Raji (cell line): ENCODE results near the gene PRMT1.

Source experiments
- POLR2A ChIP-seq: IDR thresholded peaks from 2 replicates; pipeline ENCODE4 v1.6.1; 2011; ENCODE audit warnings: low read depth, low read length, control low read depth; ENCODE audit not compliant: insufficient read depth

PRMT1 gene

DNA sequence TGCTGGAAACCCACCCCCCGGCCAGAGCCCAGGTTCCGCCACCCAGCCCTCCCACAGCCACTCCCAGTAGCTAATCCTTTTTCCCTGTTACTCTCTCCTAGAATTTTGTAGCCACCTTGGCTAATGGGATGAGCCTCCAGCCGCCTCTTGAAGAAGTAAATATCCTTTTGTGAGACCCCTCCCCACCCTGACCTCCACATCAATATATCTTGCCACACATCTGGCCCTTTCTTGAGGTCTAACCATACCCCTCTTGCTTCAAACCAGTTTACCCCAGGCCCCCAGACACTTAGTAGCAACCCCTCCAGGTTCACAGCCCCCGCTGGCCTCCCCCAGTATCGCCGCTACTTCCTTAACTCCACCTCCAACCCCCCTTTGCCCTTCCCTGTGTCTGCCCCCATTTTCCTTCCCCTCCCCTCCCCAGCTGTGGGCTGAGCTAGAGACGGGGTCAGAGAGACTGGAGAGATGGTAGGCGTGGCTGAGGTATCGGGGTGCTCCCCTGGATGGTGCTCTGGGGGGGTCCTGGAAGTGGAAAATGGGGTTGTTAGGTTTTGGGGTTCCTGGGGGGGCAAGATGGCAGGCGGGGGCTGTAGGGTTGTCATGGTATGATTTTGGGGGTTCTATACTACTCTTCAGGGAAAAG lies 2.8 kb downstream of the PRMT1 start:
- TF ChIP-seq POLR2A: no peak

DNA sequence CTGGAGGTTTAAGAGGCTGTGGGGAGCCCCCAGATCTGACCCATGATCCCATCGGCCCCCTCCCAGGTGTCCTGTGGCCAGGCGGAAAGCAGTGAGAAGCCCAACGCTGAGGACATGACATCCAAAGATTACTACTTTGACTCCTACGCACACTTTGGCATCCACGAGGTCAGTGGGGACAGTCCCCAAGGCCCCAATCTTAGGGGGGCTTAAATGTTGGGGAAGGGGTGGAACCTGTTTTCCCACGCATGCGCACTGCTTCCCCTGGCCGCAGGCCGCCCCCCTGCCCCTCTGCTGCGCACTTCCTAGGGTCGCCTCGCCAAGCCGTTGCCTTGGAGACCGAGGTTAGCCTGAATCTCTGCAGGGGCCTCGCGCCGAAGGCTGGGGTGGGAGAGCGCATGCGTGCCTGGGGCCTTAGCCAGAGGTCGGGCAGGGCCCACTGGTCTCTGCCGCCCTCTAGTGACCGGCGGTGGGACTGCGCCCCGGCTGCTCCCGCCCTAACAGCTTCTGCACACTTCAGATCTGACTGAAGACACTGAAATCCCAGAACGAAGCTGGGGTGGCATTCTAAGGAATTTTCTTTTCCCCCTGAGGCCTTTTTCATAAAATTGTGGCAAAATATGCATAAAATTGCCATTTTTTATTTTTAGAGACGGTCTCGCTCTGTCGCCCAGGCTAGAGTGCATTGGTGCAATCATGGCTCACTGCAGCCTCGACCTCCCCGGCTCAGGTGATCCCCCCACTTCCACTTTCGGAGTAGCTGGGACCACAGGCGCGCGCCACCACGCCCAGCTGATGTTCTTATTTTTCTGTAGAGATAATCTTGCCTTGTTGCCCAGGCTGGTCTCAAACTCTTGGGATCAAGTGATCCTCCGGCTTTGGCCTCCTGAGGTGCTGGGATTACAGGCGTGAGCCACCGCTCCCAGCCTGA lies 3.6 kb downstream of the PRMT1 start:
- no peak for TF ChIP-seq POLR2A

GRCh38 chr19:49681830-49682229 lies 4.8 kb downstream of the PRMT1 start:
- no peak for TF ChIP-seq POLR2A

GRCh38 chr19:49682274-49682673 lies 5.2 kb downstream of the PRMT1 start:
- no peak for TF ChIP-seq POLR2A

DNA sequence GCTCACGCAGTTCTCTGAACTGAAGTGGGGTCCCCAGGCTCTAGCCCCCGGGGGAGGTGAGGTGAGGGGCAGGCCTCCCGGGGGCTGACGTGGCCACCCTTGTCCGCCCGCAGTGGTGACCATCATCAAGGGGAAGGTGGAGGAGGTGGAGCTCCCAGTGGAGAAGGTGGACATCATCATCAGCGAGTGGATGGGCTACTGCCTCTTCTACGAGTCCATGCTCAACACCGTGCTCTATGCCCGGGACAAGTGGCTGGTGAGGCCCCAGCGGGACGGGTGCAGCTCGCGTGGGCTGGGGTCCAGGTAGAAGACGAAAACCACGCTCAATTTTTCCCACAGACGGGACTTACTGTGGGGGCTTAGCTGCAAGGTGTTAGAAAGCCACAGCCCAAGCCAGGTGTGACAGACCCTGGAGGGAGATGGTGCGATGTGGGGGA lies 6.8 kb downstream of the PRMT1 start:
- no peak for TF ChIP-seq POLR2A

GRCh38 chr19:49684251-49684982 lies 7.3 kb downstream of the PRMT1 start:
- no peak for TF ChIP-seq POLR2A

DNA sequence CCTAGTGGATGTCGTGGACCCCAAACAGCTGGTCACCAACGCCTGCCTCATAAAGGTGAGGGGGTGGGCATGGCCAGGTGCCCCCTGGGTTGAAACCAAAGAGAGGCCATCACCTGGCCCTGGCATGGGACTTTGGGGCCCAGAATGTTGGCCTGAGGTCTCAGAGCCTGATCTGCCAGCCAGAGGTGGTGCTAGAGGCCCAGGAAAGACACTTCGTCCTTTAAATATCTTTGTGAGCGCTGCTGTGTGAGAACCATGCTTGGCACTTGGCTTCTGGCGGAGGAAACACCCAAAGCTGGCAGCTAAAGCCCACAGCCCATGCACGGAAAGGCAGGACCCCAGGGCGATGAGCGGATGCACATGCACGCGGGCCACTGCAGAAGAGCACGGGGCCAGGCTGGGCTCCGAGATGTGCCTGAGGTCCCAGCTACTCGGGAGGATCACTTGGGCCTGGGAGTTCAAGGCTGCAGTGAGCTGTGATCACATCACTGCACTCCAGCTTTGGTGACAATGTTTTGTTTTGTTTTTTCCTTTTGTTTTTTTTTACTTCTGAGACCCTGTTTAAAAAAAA lies 8.0 kb downstream of the PRMT1 start:
- no peak for TF ChIP-seq POLR2A

DNA sequence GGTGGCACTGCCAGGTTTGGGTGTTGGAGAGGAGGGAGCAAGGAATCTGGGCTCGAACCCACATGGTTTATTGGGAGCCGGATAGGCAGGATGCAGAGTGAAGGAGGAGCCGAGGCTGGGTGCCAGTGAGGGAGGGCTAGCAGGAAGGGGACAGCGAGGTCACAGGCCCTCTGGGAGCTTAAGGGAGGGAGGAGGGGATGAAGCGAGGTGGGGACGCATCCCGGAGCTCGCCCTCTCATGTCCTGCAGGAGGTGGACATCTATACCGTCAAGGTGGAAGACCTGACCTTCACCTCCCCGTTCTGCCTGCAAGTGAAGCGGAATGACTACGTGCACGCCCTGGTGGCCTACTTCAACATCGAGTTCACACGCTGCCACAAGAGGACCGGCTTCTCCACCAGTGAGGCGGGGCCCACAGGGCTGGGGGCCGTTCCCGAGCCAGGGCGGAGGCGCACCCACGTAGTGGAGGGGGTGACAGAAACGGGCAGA lies 8.8 kb downstream of the PRMT1 start:
- TF ChIP-seq POLR2A: no peak

DNA sequence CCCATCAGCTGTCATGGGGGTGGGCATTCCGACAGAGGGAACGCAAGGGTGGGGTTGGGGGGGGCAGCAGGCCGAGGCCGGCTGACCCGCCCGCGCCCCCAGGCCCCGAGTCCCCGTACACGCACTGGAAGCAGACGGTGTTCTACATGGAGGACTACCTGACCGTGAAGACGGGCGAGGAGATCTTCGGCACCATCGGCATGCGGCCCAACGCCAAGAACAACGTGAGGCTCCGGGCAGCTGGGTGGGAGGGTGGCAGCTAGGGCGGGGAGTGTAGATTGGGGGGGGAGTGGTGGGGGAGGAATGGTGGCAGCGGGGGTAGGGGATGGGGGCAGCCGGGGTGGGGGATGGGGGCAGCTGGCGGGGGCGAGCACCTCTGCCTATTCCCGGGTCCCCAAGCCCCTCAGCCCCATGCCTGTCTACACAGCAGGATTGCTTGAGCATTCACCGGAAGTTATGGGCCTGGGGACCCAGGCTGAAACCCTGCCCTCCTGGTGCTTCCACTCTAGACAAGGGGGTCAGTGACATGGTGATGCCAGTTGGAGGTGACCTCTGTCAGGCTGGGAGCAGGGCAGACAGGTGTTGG lies 9.5 kb downstream of the PRMT1 start:
- no peak for TF ChIP-seq POLR2A

DNA sequence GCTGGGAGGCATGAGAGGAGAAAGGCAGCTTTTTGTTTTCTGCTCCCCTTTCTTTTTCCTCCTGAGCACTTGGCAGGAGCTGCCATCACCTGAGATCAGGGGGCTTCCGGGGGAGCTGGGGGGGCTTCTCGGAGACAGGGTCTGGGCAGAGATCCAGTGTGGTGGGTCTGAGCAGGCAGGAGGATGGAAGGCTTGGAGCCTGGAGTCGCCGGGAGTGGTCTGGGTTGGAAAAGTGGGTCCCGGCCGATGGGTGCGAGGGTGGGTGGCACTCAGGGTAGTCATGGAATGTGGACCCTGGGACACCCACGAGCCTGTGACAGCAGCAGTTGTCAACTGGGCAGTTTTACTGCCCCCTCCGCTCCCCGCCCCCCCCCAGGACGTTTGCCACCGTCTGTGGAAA lies 10.1 kb downstream of the PRMT1 start:
- no peak for TF ChIP-seq POLR2A

DNA sequence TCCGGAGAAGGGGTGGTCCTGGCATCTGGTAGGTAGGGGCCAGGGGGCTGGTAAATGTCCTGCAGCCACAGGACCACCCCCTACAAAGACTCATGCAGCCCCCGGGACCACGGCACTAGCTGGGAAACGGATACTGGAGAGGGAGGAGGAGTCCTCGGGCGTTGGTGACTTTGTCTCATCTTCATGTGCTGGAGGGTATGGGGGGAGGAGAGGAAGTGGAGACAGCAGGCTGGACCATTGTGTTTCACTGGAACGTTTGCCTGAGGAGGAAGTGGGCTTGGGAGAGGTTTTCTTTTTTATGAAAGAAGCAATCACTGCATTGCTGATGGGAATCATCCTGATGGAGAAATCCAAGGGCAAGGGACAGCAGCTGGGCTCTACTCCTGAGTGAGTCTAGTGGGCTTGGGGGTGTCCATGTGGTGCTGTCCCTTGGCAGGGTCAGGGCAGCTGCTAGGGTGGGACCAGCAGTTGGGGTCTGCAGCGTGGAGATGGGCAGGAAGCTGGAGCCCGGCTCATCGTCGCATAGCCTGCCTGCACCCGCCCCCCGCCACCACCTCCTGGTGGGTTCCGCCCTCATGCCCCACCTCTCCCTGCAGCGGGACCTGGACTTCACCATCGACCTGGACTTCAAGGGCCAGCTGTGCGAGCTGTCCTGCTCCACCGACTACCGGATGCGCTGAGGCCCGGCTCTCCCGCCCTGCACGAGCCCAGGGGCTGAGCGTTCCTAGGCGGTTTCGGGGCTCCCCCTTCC lies 10.7 kb downstream of the PRMT1 start:
- TF ChIP-seq POLR2A: no peak

- TF ChIP-seq POLR2A: no peak
Measured at GRCh38 chr19:49688531-49689132, 11.6 kb downstream of the PRMT1 start.
